Activated B cell treated with CpG ODN at 0.5 μM for 24 hours (primary cell): ENCODE measurements around the gene HS3ST2. TPM values are rescaled to one million over a fixed set of nuclear protein-coding genes. Genes with fewer than 3 reads are reported as not detected.

Experiments used
- ATAC-seq: fragments of 200-7000 bp; cut with Tn5 transposase; one replicate; pipeline ENCODE4 v1.10.0; 2021; ENCODE audit warnings: low read depth, mild to moderate bottlenecking, moderate library complexity
- CTCF ChIA-PET: fragments of 350-600 bp; sonication (Branson Sonifier 250); formaldehyde crosslinking; loops from one replicate; lab custom pipeline; 2021; ENCODE audit warnings: antibody characterized with exemption; lab: Charles Lee
- POLR2A ChIA-PET: fragments of 350-600 bp; sonication (Branson Sonifier 250); formaldehyde crosslinking; loops from one replicate; lab custom pipeline; 2021; ENCODE audit warnings: antibody characterized with exemption; lab: Charles Lee
- DNase-seq: peaks from one replicate; pipeline ENCODE4 v3.0.0; 2022
- H3K27ac Mint-ChIP-seq: one replicate; pipeline ENCODE4 v1.8.0; 2020; ENCODE audit warnings: mixed read lengths
- H3K27me3 Mint-ChIP-seq: one replicate; pipeline ENCODE4 v1.8.0; 2021; ENCODE audit warnings: mixed read lengths
- H3K36me3 Mint-ChIP-seq: one replicate; pipeline ENCODE4 v1.8.0; 2021; ENCODE audit warnings: low read depth, mixed read lengths
- H3K4me1 Mint-ChIP-seq: one replicate; pipeline ENCODE4 v1.8.0; 2021; ENCODE audit warnings: mixed read lengths
- H3K4me3 Mint-ChIP-seq: one replicate; pipeline ENCODE4 v1.8.0; 2020; ENCODE audit warnings: mild to moderate bottlenecking, mixed read lengths
- H3K9me3 Mint-ChIP-seq: one replicate; pipeline ENCODE4 v1.8.0; 2020; ENCODE audit warnings: mixed read lengths
- CTCF ChIP-seq: fragments of 200-600 bp; IDR thresholded peaks from one replicate; pipeline ENCODE4 v1.8.0; 2022; ENCODE audit warnings: antibody characterized with exemption, mild to moderate bottlenecking
- intact Hi-C: fragments of 100-400 bp; cut with micrococcal nuclease; formaldehyde crosslinking; loops from one replicate; pipeline ENCODE4 v1.15.1; 2024
- total RNA-seq: library from RNA; stranded (reverse); gene quantifications from 2 replicates; pipeline ENCODE4 v1.2.3, GENCODE V29; 2022

The HS3ST2 gene
- total RNA-seq, 1 donor from 2014 or later = not detected

- intact Hi-C loops = no loop called here
- Mint-ChIP-seq H3K27me3 (peaks cover 26% of the 10 kb centered on the region), H3K36me3 (no peaks in the 10 kb centered on the region), H3K4me1 (peaks cover 5% of the 10 kb centered on the region), H3K9me3 (no peaks in the 10 kb centered on the region), H3K4me3 (no peak overlapping the region), H3K27ac (no peak overlapping the region)
- no peak for ATAC-seq
- TF ChIP-seq CTCF = no peak
- CTCF ChIA-PET = no interaction called here
- DNase-seq = no peak
- POLR2A ChIA-PET = no interaction called here
Observed at GRCh38 chr16:22859925-22860324, 46.0 kb downstream of the HS3ST2 start.

- ATAC-seq (no peak), DNase-seq (no peak)
- Mint-ChIP-seq H3K9me3 (peaks cover 3% of the 10 kb centered on the region), H3K36me3 (no peaks in the 10 kb centered on the region), H3K4me1 (no peaks in the 10 kb centered on the region), H3K27ac (no peak overlapping the region), H3K4me3 (no peak overlapping the region), H3K27me3 (peaks cover 22% of the 10 kb centered on the region)
- TF ChIP-seq CTCF = no peak
- intact Hi-C loops = no loop called here
- CTCF ChIA-PET = no interaction called here
- POLR2A ChIA-PET = no interaction called here
Observed at GRCh38 chr16:22861580-22861979, 47.6 kb downstream of the HS3ST2 start.

- peaks cover 3% of the 10 kb centered on the region for H3K9me3 Mint-ChIP-seq
- H3K27ac Mint-ChIP-seq = no peak overlapping the region
- H3K27me3 Mint-ChIP-seq = peaks cover 22% of the 10 kb centered on the region
- no peak for DNase-seq
- TF ChIP-seq CTCF = no peak
- H3K4me1 Mint-ChIP-seq = no peaks in the 10 kb centered on the region
- CTCF ChIA-PET = no interaction called here
- POLR2A ChIA-PET = no interaction called here
- intact Hi-C loops = no loop called here
- no peak overlapping the region for H3K4me3 Mint-ChIP-seq
- no peaks in the 10 kb centered on the region for H3K36me3 Mint-ChIP-seq
- no peak for ATAC-seq
Observed at GRCh38 chr16:22862046-22862445, 48.1 kb downstream of the HS3ST2 start.

- Mint-ChIP-seq H3K4me1 (no peaks in the 10 kb centered on the region), H3K4me3 (no peak overlapping the region), H3K36me3 (no peaks in the 10 kb centered on the region), H3K9me3 (peaks cover 3% of the 10 kb centered on the region), H3K27ac (no peak overlapping the region), H3K27me3 (peaks cover 17% of the 10 kb centered on the region)
- intact Hi-C loops = no loop called here
- DNase-seq (no peak), ATAC-seq (no peak)
- CTCF ChIA-PET = no interaction called here
- no peak for TF ChIP-seq CTCF
- POLR2A ChIA-PET = no interaction called here
Observed at GRCh38 chr16:22864375-22864774, 50.4 kb downstream of the HS3ST2 start.

GRCh38 chr16:22868593-22869224 is 54.7 kb downstream of the HS3ST2 start:
- no peaks in the 10 kb centered on the region for H3K4me1 Mint-ChIP-seq
- DNase-seq = no peak
- no peak for ATAC-seq
- no peak overlapping the region for H3K4me3 Mint-ChIP-seq
- ChIA-PET CTCF (no interaction called here), POLR2A (no interaction called here)
- peaks cover 3% of the 10 kb centered on the region for H3K9me3 Mint-ChIP-seq
- H3K36me3 Mint-ChIP-seq = no peaks in the 10 kb centered on the region
- peaks cover 19% of the 10 kb centered on the region for H3K27me3 Mint-ChIP-seq
- no peak overlapping the region for H3K27ac Mint-ChIP-seq
- intact Hi-C loops = no loop called here
- no peak for TF ChIP-seq CTCF
